ENCODE data around the gene C22orf31.
"Not testable (repeated sequence)": the region's sequence is repeated elsewhere in the genome, so short reads cannot be mapped to it uniquely, and the experiment has no call there.

C22orf31 gene

DNA sequence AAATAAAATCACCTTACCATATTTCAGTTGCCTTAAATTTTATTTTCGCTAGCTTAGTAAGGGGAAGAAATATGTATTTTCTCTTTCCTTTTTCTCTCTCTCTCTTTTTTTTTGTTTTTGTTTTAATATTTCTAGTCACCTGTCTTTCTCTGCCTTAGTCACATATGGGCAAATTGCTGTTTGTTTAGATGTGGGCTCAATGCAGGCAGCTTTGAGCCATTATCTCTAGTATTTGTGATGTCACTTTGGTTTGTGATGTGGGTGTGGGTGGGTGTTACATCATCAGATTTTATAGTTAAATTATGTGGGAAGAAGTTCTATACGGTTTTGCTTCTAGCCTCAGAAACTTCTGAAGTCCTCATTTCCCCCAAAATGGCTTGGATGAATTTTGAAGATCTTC is at the start of gene C22orf31:
Gene C22orf31, minus strand, starts transcription at position 59 of the 400 bp plus-strand sequence. Its CDS starts 39 bp downstream, at position 20.
- no peak for DNase-seq (ENCODE audit: low spot score)

DNA sequence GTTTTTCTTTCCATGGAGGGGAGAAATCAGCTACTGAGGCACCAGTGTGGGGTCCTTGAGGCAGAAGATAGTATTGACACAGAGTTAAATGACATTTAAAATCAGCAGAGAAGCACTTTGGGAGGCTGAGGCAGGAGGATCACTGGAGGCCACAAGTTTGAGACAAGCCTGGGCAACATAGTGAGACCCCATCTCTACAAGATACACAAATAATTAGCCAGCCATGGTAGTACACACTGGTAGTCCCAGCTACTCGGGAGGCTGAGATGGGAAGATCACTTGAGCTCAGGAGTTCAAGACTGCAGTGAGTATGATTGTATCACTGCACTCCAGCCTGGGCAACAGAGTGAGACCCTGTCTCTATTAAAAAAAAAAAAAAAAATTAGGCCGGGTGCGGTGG is 49.3 kb upstream of the C22orf31 start:
- no peak for DNase-seq (ENCODE audit: low spot score)

DNA sequence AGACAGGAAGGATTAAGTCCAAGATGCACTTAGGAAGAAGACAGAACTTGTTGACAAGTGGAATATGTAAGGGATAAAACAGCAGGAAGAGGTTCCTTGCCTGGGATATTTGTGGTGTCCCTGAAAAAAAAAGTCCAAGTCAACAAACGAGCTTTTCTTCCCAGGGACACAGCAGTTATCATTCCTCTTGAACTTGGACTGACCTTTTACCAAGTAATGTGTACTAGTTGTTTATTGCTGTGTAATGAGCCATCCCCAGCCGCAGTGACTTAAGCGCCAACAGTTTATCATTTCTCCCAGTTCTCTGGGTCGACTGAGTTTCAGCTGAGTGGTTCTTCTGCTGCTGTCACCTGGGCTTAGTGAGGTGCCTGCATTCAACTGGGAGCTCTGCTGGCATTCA is 48.2 kb upstream of the C22orf31 start:
- DNase-seq (ENCODE audit: low spot score), result no peak

DNA sequence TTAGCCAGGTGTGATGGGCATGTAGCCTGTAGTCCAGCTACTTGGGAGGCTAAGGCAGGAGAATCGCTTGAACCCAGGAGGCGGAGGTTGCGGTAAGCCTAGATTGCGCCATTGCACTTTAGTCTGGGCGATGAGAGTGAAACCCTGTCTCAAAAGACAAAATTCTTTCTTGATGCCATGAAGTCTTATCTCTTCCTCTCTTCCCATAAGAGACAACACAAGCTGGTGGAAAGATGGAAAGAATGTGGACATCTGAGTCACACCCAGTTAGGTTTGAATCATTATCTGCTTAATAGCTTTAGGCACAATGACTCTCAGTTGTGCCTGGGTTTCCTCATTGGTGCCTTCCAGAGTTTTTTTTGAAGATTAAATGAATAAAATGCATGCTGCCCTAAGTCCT is 46.5 kb upstream of the C22orf31 start:
- no peak for DNase-seq (ENCODE audit: low spot score)

DNA sequence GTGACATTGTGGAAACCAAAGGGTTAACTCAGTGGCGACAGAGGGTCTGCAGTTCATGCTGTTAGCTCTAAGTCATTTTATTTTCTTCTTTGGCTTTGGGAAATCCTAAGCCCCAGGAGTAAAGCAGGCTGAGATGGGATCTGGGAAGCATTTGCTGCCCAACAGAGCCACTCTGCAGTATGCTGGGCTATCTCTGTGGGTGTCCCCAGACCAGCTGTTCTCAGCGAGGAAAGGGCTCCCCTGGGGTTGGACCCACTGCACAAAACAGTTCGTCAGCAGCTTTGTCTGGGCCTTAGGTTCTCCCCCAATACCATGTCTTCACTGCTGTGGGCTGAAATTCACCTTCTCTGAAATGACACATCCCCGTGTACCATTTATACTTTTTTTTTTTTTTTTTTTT is 45.2 kb upstream of the C22orf31 start:
- no peak for DNase-seq (ENCODE audit: low spot score)

DNA sequence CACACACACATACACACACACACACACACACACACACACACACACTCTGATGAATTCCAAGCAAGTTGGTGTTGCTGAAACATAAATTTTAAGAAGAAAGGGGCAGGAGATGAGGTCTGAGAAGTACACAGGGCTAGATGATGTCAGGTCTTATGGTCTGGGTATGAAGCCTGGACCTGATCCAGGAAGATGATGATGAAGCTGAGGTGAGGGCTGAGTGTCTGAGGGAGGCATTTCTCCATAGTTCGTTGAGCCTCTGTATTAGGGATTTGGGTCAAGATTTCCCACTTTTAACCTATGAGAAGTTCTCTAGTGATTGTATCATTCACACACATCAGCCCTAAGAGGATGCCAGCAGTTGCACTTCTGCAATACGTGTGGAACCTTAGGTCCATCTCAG is 43.8 kb upstream of the C22orf31 start:
- no peak for DNase-seq (ENCODE audit: low spot score)

DNA sequence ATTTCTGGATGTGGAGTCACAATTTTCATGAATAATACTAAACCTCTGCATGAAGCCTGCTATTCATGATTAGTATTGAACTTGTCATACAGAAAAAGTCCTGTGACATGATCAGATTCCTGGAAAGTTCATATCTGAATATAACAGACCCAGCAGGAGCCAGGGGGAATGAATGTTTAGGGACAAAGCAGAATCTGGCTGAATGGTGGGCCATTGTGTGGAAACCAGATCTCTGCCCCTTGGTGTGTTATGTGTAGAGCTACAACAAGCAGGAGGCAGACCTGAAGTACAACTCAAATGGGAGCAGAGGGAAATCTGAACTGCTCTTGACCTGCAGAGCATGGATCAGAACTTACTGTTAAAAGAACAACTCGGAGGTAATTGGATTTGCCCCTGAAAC is 41.5 kb upstream of the C22orf31 start:
- DNase-seq (ENCODE audit: low spot score), result no peak

DNA sequence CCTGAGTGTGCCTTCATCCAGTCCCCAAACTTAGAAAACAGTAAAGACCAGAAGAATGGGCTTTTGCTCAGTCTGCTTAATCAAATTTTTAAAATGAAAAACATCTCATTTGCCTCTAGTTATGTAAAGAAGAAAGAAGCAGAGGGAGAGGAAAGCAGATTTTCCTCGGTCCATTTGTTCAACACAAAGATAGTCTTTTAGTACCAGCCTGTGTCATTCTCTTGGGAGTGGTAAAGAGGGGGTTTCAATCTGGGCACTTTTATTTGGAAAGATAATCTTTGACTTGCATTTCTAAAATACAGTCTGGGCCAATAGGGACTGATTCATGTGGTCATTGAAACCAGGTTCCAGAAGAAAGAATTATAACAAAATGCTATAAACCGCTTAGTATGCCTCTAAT is 40.7 kb upstream of the C22orf31 start:
- DNase-seq (ENCODE audit: low spot score), result no peak

DNA sequence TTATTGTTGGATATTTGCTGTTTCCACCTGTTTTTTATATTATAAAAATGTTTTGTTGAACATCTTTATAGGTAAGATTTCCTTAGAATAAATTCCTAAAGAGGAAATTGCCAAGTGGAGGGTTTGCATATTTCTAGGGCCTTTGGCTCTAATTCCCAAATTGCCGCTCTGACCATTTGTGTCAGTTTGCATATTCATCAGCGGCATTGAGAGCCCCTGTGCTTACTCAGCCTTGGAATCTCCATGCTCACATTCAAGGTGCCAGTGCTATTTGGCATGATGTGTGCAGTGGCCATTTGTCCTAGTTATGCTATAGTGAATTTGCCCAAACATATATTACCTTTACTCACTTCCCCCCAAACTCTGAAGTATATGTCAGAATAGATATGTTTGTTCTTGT is 36.7 kb upstream of the C22orf31 start:
- DNase-seq (ENCODE audit: low spot score), result no peak

DNA sequence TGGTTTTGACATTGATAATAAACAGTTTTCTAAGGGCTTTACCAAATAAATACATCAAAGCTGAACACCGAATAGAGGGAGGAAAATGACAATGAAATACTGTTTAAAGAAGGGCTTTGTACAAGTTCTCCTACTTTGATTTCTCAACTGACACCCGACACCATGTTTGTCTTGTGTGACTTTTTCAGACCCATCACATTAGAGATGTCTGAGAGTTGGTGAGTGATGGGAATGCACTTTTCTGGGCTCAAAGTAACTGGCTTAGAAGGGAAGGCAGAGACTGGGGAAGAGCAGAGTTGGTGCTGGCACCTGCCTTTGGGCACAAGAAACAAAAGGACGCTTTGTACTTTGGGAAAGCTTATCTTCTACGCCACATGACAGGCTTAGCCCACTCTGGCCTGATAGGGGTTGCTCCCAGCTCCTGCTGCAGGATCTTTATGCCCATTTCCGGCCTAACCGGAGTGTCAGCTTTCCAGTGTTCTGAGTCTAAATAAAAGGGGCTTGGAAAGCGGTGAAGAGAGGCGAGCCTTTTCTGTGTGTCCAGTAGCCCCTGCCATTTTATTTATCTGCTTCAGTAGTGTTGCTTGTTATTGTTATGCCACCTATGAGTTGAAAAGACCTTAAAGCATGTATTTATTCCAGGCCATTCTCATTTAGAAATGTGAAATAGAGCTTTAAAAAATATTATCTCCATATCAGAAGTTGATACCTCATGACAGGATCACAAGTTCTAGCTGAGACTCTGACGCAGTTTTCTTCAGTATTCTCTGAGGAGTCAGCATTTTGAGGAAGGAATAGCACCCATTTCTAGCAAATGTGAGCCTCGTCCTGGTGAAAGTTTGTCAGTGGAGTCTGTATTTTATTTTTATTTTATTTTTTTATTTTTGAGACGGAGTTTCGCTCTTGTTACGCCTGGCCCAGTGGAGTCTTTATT is 35.4 kb upstream of the C22orf31 start:
- no peak for DNase-seq (ENCODE audit: low spot score)

DNA sequence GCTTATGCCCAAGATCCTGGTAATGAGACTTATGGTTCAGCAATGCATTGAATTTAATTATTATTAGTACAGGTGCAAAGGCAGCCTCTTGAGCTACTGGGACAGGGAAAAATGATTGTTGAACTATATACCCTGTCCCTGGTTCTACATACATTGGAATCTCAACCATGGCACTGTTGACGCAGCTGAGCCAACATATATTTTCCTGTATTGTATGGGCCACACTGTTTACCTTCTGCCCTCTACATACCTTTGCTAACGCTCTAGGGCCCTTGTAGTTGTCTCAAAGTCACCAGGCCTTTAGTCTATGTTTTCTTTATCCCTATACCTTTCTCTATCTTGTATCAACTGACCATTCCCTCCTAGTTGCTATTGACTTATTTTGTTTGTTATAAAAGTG is 33.8 kb upstream of the C22orf31 start:
- no peak for DNase-seq (ENCODE audit: low spot score)

DNA sequence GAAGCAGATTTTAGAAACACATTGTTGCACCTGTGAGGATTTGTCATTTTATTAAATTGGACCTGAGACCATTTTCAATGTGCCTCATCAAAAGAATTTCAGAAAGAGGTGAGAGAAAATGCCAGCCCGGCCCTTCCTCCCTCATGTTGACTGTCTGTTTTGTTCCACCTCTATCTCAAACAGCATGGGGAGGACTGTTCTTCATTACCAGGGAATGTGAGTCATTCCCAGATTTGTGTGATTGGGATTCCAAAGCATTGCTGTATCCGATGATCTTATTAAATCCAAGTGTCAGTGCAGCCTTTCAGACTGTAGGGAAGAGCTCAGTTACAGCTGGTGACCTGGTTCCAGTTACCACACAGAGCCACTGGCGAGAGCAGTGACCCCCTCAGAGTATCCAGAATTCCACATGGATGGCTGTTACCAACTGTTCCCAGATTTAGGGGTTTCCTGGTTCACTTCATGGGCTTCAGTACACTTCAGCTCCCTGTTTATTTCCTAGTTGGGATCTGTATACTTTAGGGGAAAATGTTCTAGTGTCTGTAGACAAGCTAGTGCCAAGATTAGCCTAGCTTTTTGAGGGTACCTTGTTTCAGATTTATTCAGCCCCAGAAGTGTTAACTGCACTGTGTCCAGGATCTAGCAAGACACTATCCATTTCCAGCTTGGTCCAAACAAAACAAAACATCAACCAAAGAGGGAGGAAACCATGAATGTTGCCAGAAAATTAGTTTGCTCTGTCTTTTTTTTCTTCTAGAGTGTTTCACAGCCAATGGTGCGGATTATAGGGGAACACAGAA is 32.1 kb upstream of the C22orf31 start:
- DNase-seq (ENCODE audit: low spot score), result no peak

DNA sequence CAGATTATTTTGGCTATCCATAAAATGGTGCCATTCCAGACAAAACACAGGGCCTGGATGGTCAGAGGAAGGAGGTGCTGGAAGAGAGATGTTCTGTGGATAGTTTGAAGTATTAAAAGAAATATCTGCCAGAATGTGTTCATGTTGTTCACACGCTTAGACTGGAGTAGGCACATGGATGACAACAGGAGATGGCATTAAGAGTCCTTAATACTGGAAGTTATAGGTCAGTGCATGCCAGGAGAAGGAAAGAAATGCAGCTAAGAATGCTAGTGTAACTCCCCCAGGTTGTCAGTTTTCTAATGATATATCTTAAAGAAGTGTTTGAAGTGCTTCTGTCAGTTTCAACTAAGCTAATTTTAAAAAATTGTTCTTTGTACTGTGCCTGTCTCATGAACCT is 31.4 kb upstream of the C22orf31 start:
- no peak for DNase-seq (ENCODE audit: low spot score)

DNA sequence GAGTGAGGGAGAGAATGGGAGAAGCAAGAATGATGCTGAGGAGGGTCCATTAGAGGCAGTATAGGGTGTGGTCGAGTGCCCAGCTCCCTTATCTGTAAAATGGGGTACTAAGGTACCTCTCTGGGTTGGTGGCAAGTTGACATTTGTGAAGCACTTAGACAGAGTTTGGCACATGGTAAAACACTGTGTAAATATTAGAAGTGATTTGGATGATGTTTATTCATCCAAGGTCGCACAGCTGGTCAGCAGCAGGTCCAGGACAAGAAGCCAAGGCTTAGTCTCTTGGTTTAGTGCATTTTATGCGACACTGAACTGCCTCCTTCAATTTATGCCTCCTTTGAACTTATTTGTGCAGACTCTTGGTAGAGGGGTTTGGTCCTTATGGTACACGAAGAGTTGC is 30.6 kb upstream of the C22orf31 start:
- no peak for DNase-seq (ENCODE audit: low spot score)

DNA sequence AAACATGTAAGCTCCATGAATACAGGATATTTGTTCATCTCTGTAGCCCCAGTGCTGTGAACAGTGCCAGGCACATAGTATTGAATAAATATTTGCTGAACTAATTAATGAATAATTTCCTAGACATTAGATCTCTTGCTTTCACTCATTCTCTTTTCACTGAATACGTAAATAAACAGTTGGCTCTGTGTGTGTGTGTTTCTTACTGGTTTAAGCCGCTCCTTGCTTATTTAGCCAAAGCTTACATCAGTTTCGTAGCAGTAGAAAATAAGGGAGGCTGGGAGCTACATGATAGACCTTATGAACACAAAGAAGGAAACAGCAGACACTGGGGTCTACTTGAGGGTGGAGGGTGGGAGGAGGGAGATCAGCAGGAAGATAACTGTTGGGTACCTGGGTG is 28.4 kb upstream of the C22orf31 start:
- DNase-seq (ENCODE audit: low spot score), result no peak

DNA sequence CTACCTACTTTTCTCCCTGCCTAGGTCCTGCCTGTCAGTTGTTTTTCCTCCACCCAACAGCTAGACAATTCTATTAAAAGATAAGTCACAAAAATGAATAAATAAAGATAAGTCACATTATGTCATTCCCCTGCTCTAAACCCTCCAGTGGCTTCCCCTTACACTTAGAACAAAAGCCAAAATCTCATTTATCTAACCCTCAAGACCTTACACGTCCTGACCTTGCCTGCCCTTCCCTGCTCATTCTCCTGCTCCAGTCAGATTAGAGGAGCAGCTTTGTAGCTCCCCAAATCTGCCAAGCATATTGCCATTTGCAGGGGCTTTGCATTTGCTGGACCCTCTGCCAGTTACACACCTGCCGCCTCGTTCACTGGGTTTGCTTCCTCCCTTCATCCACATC is 27.9 kb upstream of the C22orf31 start:
- DNase-seq (ENCODE audit: low spot score), result no peak

DNA sequence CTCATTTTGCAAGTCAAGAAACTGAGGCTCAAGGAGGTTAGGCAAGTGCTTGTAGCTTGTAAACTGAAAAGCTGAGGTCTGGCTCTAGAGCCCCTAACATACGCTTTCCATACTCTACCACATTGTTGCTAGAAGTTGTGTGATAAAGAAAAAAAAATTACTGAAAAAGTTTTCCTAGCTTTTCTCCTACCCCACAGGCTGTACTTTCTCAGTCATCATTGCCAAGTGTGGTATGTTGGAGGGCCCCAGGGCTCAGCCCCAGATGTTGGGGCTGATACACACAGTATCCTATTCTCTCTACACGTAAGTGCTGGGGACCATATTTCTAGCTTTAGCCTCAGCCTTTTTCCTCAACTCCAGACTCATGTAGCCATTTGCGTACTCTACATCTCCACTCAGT is 27.2 kb upstream of the C22orf31 start:
- DNase-seq (ENCODE audit: low spot score), result no peak

DNA sequence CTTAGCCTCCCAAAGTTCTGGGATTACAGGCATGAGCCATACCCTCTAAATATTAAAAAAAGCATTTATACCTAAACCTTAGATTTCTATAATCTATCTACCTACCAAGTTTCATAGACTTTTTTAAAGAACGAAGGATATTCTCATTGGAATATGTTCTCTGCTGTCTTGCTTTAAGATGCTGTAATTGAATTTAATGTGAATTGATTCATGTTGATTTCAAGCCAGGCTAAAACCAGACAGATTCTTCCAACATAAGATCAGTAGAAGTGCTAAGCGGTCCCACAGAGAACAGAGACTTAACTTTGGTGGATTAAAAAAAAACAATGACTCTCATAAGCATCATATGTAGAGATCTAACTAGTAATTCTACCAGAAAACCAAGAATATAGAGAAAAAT is 25.4 kb upstream of the C22orf31 start:
- no peak for DNase-seq (ENCODE audit: low spot score)

DNA sequence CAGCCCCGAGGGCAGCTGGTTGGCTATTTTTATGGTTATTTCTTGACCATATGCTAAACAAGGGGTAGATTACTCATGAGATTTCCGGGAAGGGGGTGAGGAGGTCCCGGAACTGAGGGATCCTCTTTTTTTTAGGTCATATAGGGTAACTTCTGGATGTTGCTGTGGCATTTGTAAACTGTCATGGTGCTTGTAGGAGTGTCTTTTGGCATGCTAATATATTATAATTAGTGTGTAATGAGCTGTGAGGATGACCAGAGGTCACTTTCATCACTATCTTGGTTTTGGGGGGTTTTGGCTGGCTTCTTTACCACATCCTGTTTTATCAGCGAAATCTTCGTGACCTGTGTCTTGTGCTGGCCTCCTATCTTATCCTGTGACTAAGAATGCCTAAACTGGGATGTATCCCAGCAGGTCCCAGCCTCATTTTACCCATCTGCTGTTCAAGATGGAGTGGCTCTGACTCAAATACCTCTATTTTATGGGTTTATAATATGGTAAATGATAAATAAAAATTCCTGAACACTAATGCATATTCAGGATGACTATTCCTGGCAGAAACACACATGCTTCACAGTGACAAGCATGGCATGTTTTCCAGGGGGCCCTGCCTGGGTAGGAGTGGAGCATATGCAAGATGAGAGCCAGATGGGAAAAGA is 22.4 kb upstream of the C22orf31 start:
- no peak for DNase-seq (ENCODE audit: low spot score)

DNA sequence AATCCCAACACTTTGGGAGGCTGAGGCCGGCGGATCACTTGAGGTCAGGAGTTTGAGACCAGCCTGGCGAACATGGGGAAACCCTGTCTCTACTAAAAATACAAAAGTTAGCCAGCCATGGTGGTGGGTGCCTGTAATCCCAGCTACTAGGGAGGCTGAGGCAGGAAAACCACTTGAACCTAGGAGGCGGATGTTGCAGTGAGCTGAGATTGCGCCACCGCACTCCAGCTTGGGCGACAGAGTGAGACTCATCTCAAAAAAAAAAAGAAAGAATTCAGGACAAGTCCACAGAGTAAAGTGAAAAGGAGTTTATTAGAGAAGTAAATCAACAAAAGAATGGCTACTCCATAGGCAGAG is 21.9 kb upstream of the C22orf31 start:
- DNase-seq (ENCODE audit: low spot score), result not testable (repeated sequence)

DNA sequence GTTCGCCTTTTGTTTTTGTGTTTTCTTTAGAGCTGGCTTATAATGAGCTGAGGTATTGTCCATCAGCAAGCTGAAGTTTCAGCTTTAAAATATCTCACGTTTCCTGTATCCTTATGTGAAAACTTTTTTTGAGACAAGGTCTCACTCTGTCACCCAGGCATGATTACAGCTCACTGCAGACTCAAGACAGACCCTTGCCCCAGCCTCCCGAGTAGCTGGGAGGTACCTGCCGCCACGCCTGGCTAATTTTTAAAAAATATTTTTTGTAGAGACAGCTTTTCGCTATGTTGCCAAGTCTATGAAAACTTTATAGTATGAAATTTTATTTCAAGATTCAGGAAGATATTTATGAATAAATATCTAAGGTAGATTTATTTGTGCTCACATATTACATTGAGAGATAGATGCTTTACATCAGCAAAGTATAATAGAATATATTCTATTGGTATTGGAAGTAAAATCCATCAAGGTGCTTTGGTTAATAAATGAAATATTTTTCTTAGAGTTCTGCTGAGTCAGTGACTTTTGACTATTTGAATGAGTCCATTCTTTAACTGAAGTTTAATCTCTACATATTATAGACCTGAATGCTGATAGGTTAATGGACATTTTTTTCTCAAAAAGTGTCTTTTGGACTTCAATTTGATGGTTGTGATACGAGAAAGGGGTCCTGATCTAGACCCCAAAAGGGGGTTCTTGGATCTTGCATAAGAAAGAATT is 21.4 kb upstream of the C22orf31 start:
- no peak for DNase-seq (ENCODE audit: low spot score)

Data from hematopoietic multipotent progenitor cell treated with erythropoietin and hydrocortisone succinate and interleukin-3 and kit ligand, for 17 days (in vitro differentiated cells).